Mucosa of rectum (tissue), 2 donors: ENCODE data around the gene SAMD11.
"Not testable (repeated sequence)": the region's sequence is repeated elsewhere in the genome, so short reads cannot be mapped to it uniquely, and the experiment has no call there.

Experiments
- H3K27ac ChIP-seq, 2 donors: one replicate each; pipeline ENCODE4 v1.7.0; 2013; ENCODE audit warnings: inconsistent platforms in 2 of 2, low read depth in 2 of 2, low read length in 2 of 2
- H3K27me3 ChIP-seq, 2 donors: one replicate each; pipeline ENCODE4 v1.7.0; 2013; ENCODE audit warnings: low read length in 2 of 2; ENCODE audit not compliant: control insufficient read depth in 2 of 2, insufficient read depth in 2 of 2
- H3K36me3 ChIP-seq, 2 donors: one replicate each; pipeline ENCODE4 v1.7.0; 2013; ENCODE audit warnings: low read length in 2 of 2; ENCODE audit not compliant: control insufficient read depth in 2 of 2, insufficient read depth in 2 of 2
- H3K4me1 ChIP-seq, 2 donors: one replicate each; pipeline ENCODE4 v1.7.0; 2013; ENCODE audit warnings: low read length in 2 of 2, mild to moderate bottlenecking in 1 of 2; ENCODE audit not compliant: control insufficient read depth in 2 of 2, insufficient read depth in 2 of 2
- H3K4me3 ChIP-seq, 2 donors: one replicate each; pipeline ENCODE4 v1.7.0; 2013; ENCODE audit warnings: low read length in 2 of 2
- H3K9ac ChIP-seq, 2 donors: one replicate each; pipeline ENCODE4 v1.7.0; 2013; ENCODE audit warnings: low read length in 2 of 2, low read depth in 1 of 2, mild to moderate bottlenecking in 1 of 2
- H3K9me3 ChIP-seq, 2 donors: one replicate each; pipeline ENCODE4 v1.7.0; 2013; ENCODE audit warnings: low read length in 2 of 2; ENCODE audit not compliant: control insufficient read depth in 2 of 2
- donor health status: healthy.
- donor health status: Normal muscosa, but diverticular disease.

SAMD11 gene

GRCh38 chr1:923131-923990, at the start of gene SAMD11:
TSS of gene SAMD11 (plus strand) at chr1:923923. CDS start at chr1:924432, 509 bp downstream.
- peaks cover 62 to 78% of the 10 kb centered on the region in 2 donors for H3K27me3 ChIP-seq
- H3K9me3 ChIP-seq = no peaks in the 10 kb centered on the region
- H3K4me1 ChIP-seq = peaks cover 23 to 26% of the 10 kb centered on the region in 2 donors
- peak within 1 kb of the TSS; percentile 48 to 52 for H3K4me3 ChIP-seq
- H3K36me3 ChIP-seq = no peaks in the 10 kb centered on the region
- H3K9ac ChIP-seq = no peak within 1 kb of the TSS
- no peak within 1 kb of the TSS for H3K27ac ChIP-seq

GRCh38 chr1:876428-877208, 47.1 kb upstream of the SAMD11 start:
- H3K4me1 ChIP-seq, H3K27me3 ChIP-seq, H3K36me3 ChIP-seq, H3K9ac ChIP-seq, H3K4me3 ChIP-seq, H3K9me3 ChIP-seq, H3K27ac ChIP-seq: not testable (repeated sequence)

GRCh38 chr1:877209-877986, 46.3 kb upstream of the SAMD11 start:
- not testable (repeated sequence) for H3K4me1 ChIP-seq, H3K9me3 ChIP-seq, H3K27me3 ChIP-seq, H3K4me3 ChIP-seq, H3K36me3 ChIP-seq, H3K9ac ChIP-seq, H3K27ac ChIP-seq

- not testable (repeated sequence) for H3K27ac ChIP-seq, H3K27me3 ChIP-seq, H3K9me3 ChIP-seq, H3K4me1 ChIP-seq, H3K36me3 ChIP-seq, H3K4me3 ChIP-seq, H3K9ac ChIP-seq
Measured at GRCh38 chr1:880511-880910, 43.2 kb upstream of the SAMD11 start.

- H3K4me1 ChIP-seq, H3K4me3 ChIP-seq, H3K36me3 ChIP-seq, H3K27me3 ChIP-seq, H3K9me3 ChIP-seq, H3K27ac ChIP-seq, H3K9ac ChIP-seq: not testable (repeated sequence)
Measured at GRCh38 chr1:880915-881314, 42.8 kb upstream of the SAMD11 start.

GRCh38 chr1:886311-886710, 37.4 kb upstream of the SAMD11 start:
- Histone ChIP-seq H3K27ac (no peak overlapping the region), H3K4me1 (no peaks in the 10 kb centered on the region), H3K4me3 (no peak overlapping the region), H3K36me3 (no peaks in the 10 kb centered on the region), H3K27me3 (peaks cover 5 to 8% of the 10 kb centered on the region in 2 donors), H3K9me3 (no peaks in the 10 kb centered on the region), H3K9ac (no peak overlapping the region)

- Histone ChIP-seq H3K9me3 (no peaks in the 10 kb centered on the region), H3K4me1 (no peaks in the 10 kb centered on the region), H3K27ac (no peak overlapping the region), H3K27me3 (peaks cover 5 to 8% of the 10 kb centered on the region in 2 donors), H3K36me3 (no peaks in the 10 kb centered on the region), H3K4me3 (no peak overlapping the region), H3K9ac (no peak overlapping the region)
Measured at GRCh38 chr1:886760-887159, 37.0 kb upstream of the SAMD11 start.

- H3K27me3 ChIP-seq = peaks cover 5 to 6% of the 10 kb centered on the region in 2 donors
- H3K9ac ChIP-seq = no peak overlapping the region
- H3K9me3 ChIP-seq = no peaks in the 10 kb centered on the region
- H3K4me1 ChIP-seq = no peaks in the 10 kb centered on the region
- H3K4me3 ChIP-seq = no peak overlapping the region
- no peaks in the 10 kb centered on the region for H3K36me3 ChIP-seq
- no peak overlapping the region for H3K27ac ChIP-seq
Measured at GRCh38 chr1:888297-888696, 35.4 kb upstream of the SAMD11 start.

- H3K4me1 ChIP-seq, H3K27me3 ChIP-seq, H3K4me3 ChIP-seq, H3K36me3 ChIP-seq, H3K27ac ChIP-seq, H3K9ac ChIP-seq, H3K9me3 ChIP-seq: not testable (repeated sequence)
Measured at GRCh38 chr1:889774-890173, 33.9 kb upstream of the SAMD11 start.

GRCh38 chr1:890234-890633, 33.5 kb upstream of the SAMD11 start:
- H3K27me3 ChIP-seq, H3K9ac ChIP-seq, H3K9me3 ChIP-seq, H3K4me1 ChIP-seq, H3K4me3 ChIP-seq, H3K27ac ChIP-seq, H3K36me3 ChIP-seq: not testable (repeated sequence)
